ENCODE results near the gene EXOC1.
"Not testable (repeated sequence)": the region's sequence is repeated elsewhere in the genome, so short reads cannot be mapped to it uniquely, and the experiment has no call there.

EXOC1 gene

GRCh38 chr4:55906323-55906722 is 52.9 kb downstream of the EXOC1 start:
- no peak for DNase-seq (ENCODE audit: low read depth in 3 of 3)

- no peak for DNase-seq (ENCODE audit: low read depth in 3 of 3)
Measured at GRCh38 chr4:55906989-55907388, 53.5 kb downstream of the EXOC1 start.

GRCh38 chr4:55907469-55907868 is 54.0 kb downstream of the EXOC1 start:
- no peak for DNase-seq (ENCODE audit: low read depth in 3 of 3)

GRCh38 chr4:55910140-55910539 is 56.7 kb downstream of the EXOC1 start:
- DNase-seq (ENCODE audit: low read depth in 3 of 3) = no peak

GRCh38 chr4:55912249-55912648 is 58.8 kb downstream of the EXOC1 start:
- no peak for DNase-seq (ENCODE audit: low read depth in 3 of 3)

GRCh38 chr4:55920571-55920970 is 67.1 kb downstream of the EXOC1 start:
- DNase-seq (ENCODE audit: low read depth in 3 of 3) = no peak

- no peak for DNase-seq (ENCODE audit: low read depth in 3 of 3)
Measured at GRCh38 chr4:55921093-55921492, 67.6 kb downstream of the EXOC1 start.

- no peak for DNase-seq (ENCODE audit: low read depth in 3 of 3)
Measured at GRCh38 chr4:55925241-55925640, 71.8 kb downstream of the EXOC1 start.

- no peak for DNase-seq (ENCODE audit: low read depth in 3 of 3)
Measured at GRCh38 chr4:55926610-55927009, 73.2 kb downstream of the EXOC1 start.

- no peak for DNase-seq (ENCODE audit: low read depth in 3 of 3)
Measured at GRCh38 chr4:55927803-55928437, 74.5 kb downstream of the EXOC1 start.

- no peak for DNase-seq (ENCODE audit: low read depth in 3 of 3)
Measured at GRCh38 chr4:55928846-55929245, 75.4 kb downstream of the EXOC1 start.

GRCh38 chr4:55931043-55931442 is 77.6 kb downstream of the EXOC1 start:
- DNase-seq (ENCODE audit: low read depth in 3 of 3) = no peak

- DNase-seq (ENCODE audit: low read depth in 3 of 3) = no peak
Measured at GRCh38 chr4:55931833-55932232, 78.4 kb downstream of the EXOC1 start.

GRCh38 chr4:55932511-55932910 is 79.1 kb downstream of the EXOC1 start:
- no peak for DNase-seq (ENCODE audit: low read depth in 3 of 3)

GRCh38 chr4:55933611-55934010 is 80.2 kb downstream of the EXOC1 start:
- no peak for DNase-seq (ENCODE audit: low read depth in 3 of 3)

- DNase-seq (ENCODE audit: low read depth in 3 of 3) = not testable (repeated sequence)
Measured at GRCh38 chr4:55935907-55936306, 82.5 kb downstream of the EXOC1 start.

GRCh38 chr4:55938481-55938880 is 85.0 kb downstream of the EXOC1 start:
- DNase-seq (ENCODE audit: low read depth in 3 of 3) = no peak

- no peak for DNase-seq (ENCODE audit: low read depth in 3 of 3)
Measured at GRCh38 chr4:55939421-55939820, 86.0 kb downstream of the EXOC1 start.

- no peak for DNase-seq (ENCODE audit: low read depth in 3 of 3)
Measured at GRCh38 chr4:55941881-55942396, 88.5 kb downstream of the EXOC1 start.

GRCh38 chr4:55947254-55947882 is 93.9 kb downstream of the EXOC1 start:
- no peak for DNase-seq (ENCODE audit: low read depth in 3 of 3)

- peak; percentile 19 to 39 (median 20) for DNase-seq (ENCODE audit: low read depth in 3 of 3)
Measured at GRCh38 chr4:55947912-55948725, 94.7 kb downstream of the EXOC1 start.

GRCh38 chr4:55948726-55949481 is 95.5 kb downstream of the EXOC1 start, which contains the start of gene CEP135:
Gene CEP135, plus strand, starts transcription at chr4:55948945. Its CDS starts 3,186 bp downstream, at chr4:55952131.
- peak; percentile 82 to 90 (median 85) for DNase-seq (ENCODE audit: low read depth in 3 of 3)

Measured in stimulated activated CD4-positive, alpha-beta T cell treated with anti-CD3 and anti-CD28 coated beads, TNF-alpha, amount 100 ng/mL, for 24 hours (primary cell).